Fibroblast of lung (primary cell): Measurements from ENCODE around the gene CFAP58. TPM values are rescaled to one million over a fixed set of nuclear protein-coding genes. Genes with fewer than 3 reads are reported as not detected.

Experiments
- DNase-seq, 2 donors: peaks; one replicate each; pipeline versions ENCODE4 v3.0.0 to v3.0.0-alpha.2; 2010; ENCODE audit warnings: low read depth in 2 of 2
- H2AFZ ChIP-seq: 2 replicates; pipeline ENCODE4 v1.5.1; 2012; ENCODE audit warnings: low read length, control low read depth, inconsistent platforms
- H3K27ac ChIP-seq: 2 replicates; pipeline ENCODE4 v1.5.1; 2011; ENCODE audit warnings: low read length, control low read depth; ENCODE audit not compliant: insufficient read depth
- H3K27me3 ChIP-seq: 2 replicates; pipeline ENCODE4 v1.5.1; 2011; ENCODE audit warnings: mild to moderate bottlenecking, low read length; ENCODE audit not compliant: control insufficient read depth, insufficient read depth
- H3K36me3 ChIP-seq: 2 replicates; pipeline ENCODE4 v1.5.1; 2011; ENCODE audit warnings: low read length; ENCODE audit not compliant: control insufficient read depth, insufficient read depth
- H3K4me1 ChIP-seq: 2 replicates; pipeline ENCODE4 v1.5.1; 2011; ENCODE audit warnings: low read length; ENCODE audit not compliant: control insufficient read depth, insufficient read depth; ENCODE audit errors: extremely low read depth
- H3K4me2 ChIP-seq: 2 replicates; pipeline ENCODE4 v1.5.1; 2011; ENCODE audit warnings: low read length, control low read depth; ENCODE audit not compliant: insufficient read depth; ENCODE audit errors: extremely low read depth
- H3K4me3 ChIP-seq, 4 experiments: fragments of 200-600 bp in 1 of 4; sonication (generic) in 1 of 4; replicated peaks in 1 of 4; 2 replicates each; pipeline ENCODE4 v1.5.1; 2011 to 2016; ENCODE audit warnings: low read length in 4 of 4, low read depth in 3 of 4, mild to moderate bottlenecking in 3 of 4, control low read depth in 2 of 4, inconsistent platforms in 1 of 4, mixed read lengths in 1 of 4; ENCODE audit not compliant: insufficient read depth in 1 of 4; ENCODE audit errors: control extremely low read depth in 1 of 4
- H3K79me2 ChIP-seq: 2 replicates; pipeline ENCODE4 v1.5.1; 2012; ENCODE audit warnings: mild to moderate bottlenecking, low read length, inconsistent platforms; ENCODE audit not compliant: control insufficient read depth, insufficient read depth
- H3K9ac ChIP-seq: 2 replicates; pipeline ENCODE4 v1.5.1; 2011; ENCODE audit warnings: mild to moderate bottlenecking, low read length, control low read depth; ENCODE audit not compliant: insufficient read depth
- H3K9me3 ChIP-seq: 2 replicates; pipeline ENCODE4 v1.5.1; 2012; ENCODE audit warnings: low read depth, low read length; ENCODE audit not compliant: control insufficient read depth, insufficient read depth
- H4K20me1 ChIP-seq: 2 replicates; pipeline ENCODE4 v1.5.1; 2011; ENCODE audit warnings: low read length; ENCODE audit not compliant: control insufficient read depth, insufficient read depth; ENCODE audit errors: extremely low read depth
- CTCF ChIP-seq, 2 donors: IDR thresholded peaks in 1 of 2; conservative IDR thresholded peaks in 1 of 2; 1 replicate in 1 of 2; 2 replicates in 1 of 2; pipeline ENCODE4 v1.5.1; 2011 to 2012; ENCODE audit warnings: low read length in 2 of 2, control low read depth in 1 of 2, inconsistent platforms in 1 of 2, low read depth in 1 of 2, mild to moderate bottlenecking in 1 of 2
- EZH2 ChIP-seq: IDR thresholded peaks from 2 replicates; pipeline ENCODE4 v1.5.1; 2012; ENCODE audit warnings: low read length, control low read depth, mild to moderate bottlenecking; ENCODE audit errors: missing control alignments
- polyA plus RNA-seq, 2 donors: library from polyadenylated mRNA; depleted of rRNA in 1 of 2; stranded (reverse) in 1 of 2; unstranded in 1 of 2; fragments of >200 nt; gene quantifications; 2 replicates each; pipeline ENCODE4 v1.2.1, GENCODE V29; 2011 to 2012; ENCODE audit warnings: missing spikeins in 1 of 2
- total RNA-seq: library from RNA; depleted of rRNA; stranded (reverse); fragments of >200 nt; gene quantifications from 2 replicates; pipeline ENCODE4 v1.2.1, GENCODE V29; 2014

Gene CFAP58
- total and polyA plus RNA-seq, 2 donors (not counting 1 experiment from before 2014, with no cell fraction given) = 0.33 to 0.42 TPM

GRCh38 chr10:104328896-104329710, 24.5 kb upstream of the CFAP58 start:
- peak overlapping the region; percentile 91 for H3K27ac ChIP-seq
- no peaks in the 10 kb centered on the region for H3K27me3 ChIP-seq
- TF ChIP-seq CTCF (conservative IDR thresholded peaks at IDR 0.05 in 1 of 2, IDR thresholded peaks at IDR 0.05 in 1 of 2; ENCODE audit: low read depth in 1 of 2, low read length in 2 of 2) = no peak
- no peak for TF ChIP-seq EZH2
- no peaks in the 10 kb centered on the region for H3K9me3 ChIP-seq
- no peaks in the 10 kb centered on the region for H4K20me1 ChIP-seq
- H3K4me3 ChIP-seq = peak overlapping the region; percentile 15 to 43 (median 31)
- H2AFZ ChIP-seq = no peak overlapping the region
- DNase-seq = peak; percentile 94 to 97
- peak overlapping the region; percentile 89 for H3K4me2 ChIP-seq
- peaks cover 67% of the 10 kb centered on the region for H3K4me1 ChIP-seq
- peaks cover 4% of the 10 kb centered on the region for H3K36me3 ChIP-seq
- H3K9ac ChIP-seq = peak overlapping the region; percentile 75
- H3K79me2 ChIP-seq = peaks cover 82% of the 10 kb centered on the region

GRCh38 chr10:104329735-104330134, 23.9 kb upstream of the CFAP58 start:
- H3K4me3 ChIP-seq = peak overlapping the region in 2 of 4 experiments; percentile 3 to 27
- H3K9me3 ChIP-seq = no peaks in the 10 kb centered on the region

More at GRCh38 chr10:104329735-104330134, 23.9 kb upstream of the CFAP58 start:
- H3K4me2 ChIP-seq = peak overlapping the region; percentile 42
- H3K27me3 ChIP-seq = no peaks in the 10 kb centered on the region
- H4K20me1 ChIP-seq = no peaks in the 10 kb centered on the region
- TF ChIP-seq CTCF (conservative IDR thresholded peaks at IDR 0.05 in 1 of 2, IDR thresholded peaks at IDR 0.05 in 1 of 2; ENCODE audit: low read depth in 1 of 2, low read length in 2 of 2) (no peak), EZH2 (no peak)
- peak overlapping the region; percentile 91 for H3K27ac ChIP-seq
- H3K79me2 ChIP-seq = peaks cover 82% of the 10 kb centered on the region
- peak; percentile 77 to 88 for DNase-seq
- H3K9ac ChIP-seq = peak overlapping the region; percentile 0
- H2AFZ ChIP-seq = no peak overlapping the region
- peaks cover 2% of the 10 kb centered on the region for H3K36me3 ChIP-seq
- H3K4me1 ChIP-seq = peaks cover 70% of the 10 kb centered on the region
